ENCODE measurements around the gene THBS2.

DNA sequence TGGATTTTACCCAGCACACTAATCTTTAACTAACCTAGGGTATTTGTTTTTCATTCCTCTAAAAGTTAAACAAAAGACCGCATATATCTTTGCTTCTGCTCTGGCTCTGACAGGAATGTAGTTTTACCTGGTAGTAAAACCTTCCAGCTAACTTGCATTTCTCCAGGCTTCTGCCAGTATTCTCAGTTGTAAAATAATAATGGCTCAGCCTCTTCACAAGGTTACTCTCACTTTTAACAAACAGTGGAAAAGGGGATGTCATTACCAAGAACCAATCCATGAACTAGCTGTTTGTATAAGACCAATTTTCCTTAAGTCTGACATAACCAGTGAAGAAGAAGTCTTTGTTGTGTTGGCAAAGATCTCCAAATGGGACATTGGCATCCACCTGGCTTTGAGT, 10.0 kb downstream of the THBS2 start:
- TF ChIP-seq POLR2A (IDR thresholded peaks at IDR 0.05; ENCODE audit: low read depth, low read length) (no peak), TAF1 (IDR thresholded peaks at IDR 0.05; ENCODE audit: low read depth, low read length) (no peak)
